HL-60 (cell line): ENCODE measurements around the gene ADAMTS10.

Experiments used
- DNase-seq, 2 experiments: peaks; one replicate each; pipeline ENCODE4 v3.0.0-alpha.2; 2010 to 2020; ENCODE audit warnings: low read depth in 1 of 2, low spot score in 1 of 2
- H3K27ac ChIP-seq: fragments of 250-450 bp; sonication (Bioruptor Pico); replicated peaks from 2 replicates; pipeline ENCODE4 v1.5.1; 2020; ENCODE audit warnings: mild to moderate bottlenecking, moderate library complexity
- H3K27me3 ChIP-seq: fragments of 250-450 bp; sonication (Bioruptor Pico); 2 replicates; pipeline ENCODE4 v1.5.1; 2021; ENCODE audit warnings: mild to moderate bottlenecking, moderate library complexity; ENCODE audit not compliant: insufficient read depth, poor library complexity, severe bottlenecking
- H3K4me3 ChIP-seq: replicated peaks from 2 replicates; pipeline ENCODE4 v1.5.1; 2011; ENCODE audit warnings: mild to moderate bottlenecking, control low read depth, low read length; ENCODE audit not compliant: insufficient read depth
- CTCF ChIP-seq: IDR thresholded peaks from one replicate; pipeline ENCODE4 v1.5.1; 2011; ENCODE audit warnings: low read length, control low read depth, inconsistent platforms; ENCODE audit not compliant: insufficient read depth
- GABPA ChIP-seq: IDR thresholded peaks from 2 replicates; pipeline ENCODE4 v1.6.1; 2012; ENCODE audit warnings: low read depth
- POLR2AphosphoS5 ChIP-seq: IDR thresholded peaks from 2 replicates; pipeline ENCODE4 v1.6.1; 2012; ENCODE audit warnings: low read depth
- REST ChIP-seq: IDR thresholded peaks from 2 replicates; pipeline ENCODE4 v1.6.1; 2012; ENCODE audit warnings: low read depth; ENCODE audit not compliant: insufficient replicate concordance
- SPI1 ChIP-seq: IDR thresholded peaks from 2 replicates; pipeline ENCODE4 v1.6.1; 2012; ENCODE audit warnings: low read depth, mild to moderate bottlenecking, borderline replicate concordance

Gene ADAMTS10

GRCh38 chr19:8607386-8607785 lies 3.1 kb downstream of the ADAMTS10 start:
- H3K4me3 ChIP-seq: no peak overlapping the region
- H3K27ac ChIP-seq: no peak overlapping the region
- TF ChIP-seq SPI1 (no peak), CTCF (no peak), REST (no peak), GABPA (no peak), POLR2AphosphoS5 (no peak)
- no peak for DNase-seq
- no peaks in the 10 kb centered on the region for H3K27me3 ChIP-seq

- TF ChIP-seq REST (no peak), SPI1 (no peak), POLR2AphosphoS5 (no peak), GABPA (no peak), CTCF (no peak)
- no peak for DNase-seq
- H3K27ac ChIP-seq: no peak overlapping the region
- no peaks in the 10 kb centered on the region for H3K27me3 ChIP-seq
- H3K4me3 ChIP-seq: no peak overlapping the region
Measured at GRCh38 chr19:8605514-8605913, 5.0 kb downstream of the ADAMTS10 start.

GRCh38 chr19:8601796-8602195 lies 8.7 kb downstream of the ADAMTS10 start:
- Histone ChIP-seq H3K4me3 (no peak overlapping the region), H3K27ac (no peak overlapping the region), H3K27me3 (no peaks in the 10 kb centered on the region)
- TF ChIP-seq SPI1 (no peak), POLR2AphosphoS5 (no peak), REST (no peak), GABPA (no peak), CTCF (no peak)
- no peak for DNase-seq
